Activated CD4-positive, alpha-beta T cell treated with anti-CD3 and anti-CD28 coated beads for 4 hours (primary cell): Measurements from ENCODE around the gene RHOF.

Experiments
- DNase-seq, 2 donors: peaks; one replicate each; pipeline ENCODE4 v3.0.0-alpha.2; 2020

The RHOF gene

DNA sequence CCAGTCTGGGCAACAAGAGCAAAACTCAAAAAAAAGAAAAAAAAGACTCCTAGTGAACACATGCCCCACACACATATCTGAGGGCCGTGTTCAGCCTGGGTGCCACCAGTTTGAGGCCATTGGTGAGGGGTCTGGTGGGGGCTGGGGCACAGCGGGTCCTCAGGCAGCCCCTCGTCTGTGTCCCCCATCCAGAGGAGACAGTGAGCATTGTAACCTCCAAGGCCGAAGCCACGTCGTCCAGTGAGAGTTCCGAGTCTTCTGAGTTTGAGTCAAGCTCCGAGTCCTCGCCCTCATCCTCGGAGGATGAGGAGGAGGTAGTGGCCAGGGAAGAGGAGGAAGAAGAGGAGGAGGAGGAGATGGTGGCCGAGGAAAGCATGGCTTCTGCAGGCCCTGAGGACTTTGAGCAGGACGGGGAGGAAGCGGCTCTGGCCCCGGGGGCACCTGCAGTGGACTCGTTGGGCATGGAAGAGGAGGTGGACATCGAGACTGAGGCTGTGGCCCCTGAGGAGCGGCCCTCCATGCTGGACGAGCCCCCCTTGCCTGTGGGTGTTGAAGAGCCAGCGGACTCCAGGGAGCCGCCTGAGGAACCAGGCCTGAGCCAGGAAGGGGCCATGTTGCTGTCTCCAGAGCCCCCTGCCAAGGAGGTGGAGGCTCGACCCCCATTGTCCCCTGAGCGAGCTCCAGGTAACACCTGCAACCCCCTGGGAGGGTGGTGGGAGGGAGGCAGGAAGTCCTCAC lies 25.9 kb upstream of the RHOF start:
- no peak for DNase-seq

DNA sequence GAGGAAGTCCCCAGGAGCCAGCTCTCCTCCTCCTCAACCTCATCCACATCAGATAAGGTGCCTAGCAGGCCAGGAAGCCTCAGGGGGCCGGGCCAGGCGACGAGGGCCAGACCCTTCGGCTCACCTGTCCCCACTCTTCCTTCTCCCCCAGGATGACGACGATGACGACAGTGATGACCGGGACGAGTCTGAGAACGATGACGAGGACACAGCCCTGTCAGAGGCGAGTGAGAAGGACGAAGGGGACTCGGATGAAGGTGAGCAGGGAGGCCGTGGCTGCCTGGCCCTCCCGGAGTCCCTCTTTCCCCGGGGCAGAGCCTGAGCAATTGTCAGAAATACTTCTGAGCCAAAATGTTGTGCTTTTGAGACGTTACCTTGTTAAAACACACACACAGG lies 24.2 kb upstream of the RHOF start:
- no peak for DNase-seq

DNA sequence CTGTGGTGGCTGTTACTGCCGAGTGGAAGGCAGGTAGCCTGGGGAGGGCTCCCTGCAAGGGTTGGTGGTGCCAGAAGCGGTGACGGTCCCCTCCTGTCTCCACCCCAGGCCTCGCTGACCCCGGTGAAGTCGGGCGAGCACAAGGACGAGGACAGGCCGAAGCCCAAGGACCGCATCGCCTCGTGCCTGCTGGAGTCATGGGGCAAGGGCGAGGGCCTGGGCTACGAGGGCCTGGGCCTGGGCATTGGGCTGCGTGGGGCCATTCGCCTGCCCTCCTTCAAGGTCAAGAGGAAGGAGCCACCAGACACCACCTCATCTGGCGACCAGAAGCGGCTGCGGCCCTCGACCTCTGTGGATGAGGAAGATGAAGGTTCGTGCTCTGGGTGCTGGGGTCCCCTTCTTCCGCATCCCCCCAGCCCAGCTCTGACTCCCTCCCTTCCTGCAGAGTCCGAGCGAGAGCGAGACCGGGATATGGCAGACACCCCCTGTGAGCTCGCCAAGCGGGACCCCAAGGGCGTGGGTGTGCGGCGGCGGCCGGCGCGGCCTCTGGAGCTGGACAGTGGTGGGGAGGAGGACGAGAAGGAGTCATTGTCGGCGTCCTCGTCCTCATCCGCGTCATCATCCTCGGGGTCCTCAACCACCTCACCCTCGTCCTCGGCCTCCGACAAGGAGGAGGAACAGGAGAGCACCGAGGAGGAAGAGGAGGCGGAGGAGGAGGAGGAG lies 23.6 kb upstream of the RHOF start:
- no peak for DNase-seq

DNA sequence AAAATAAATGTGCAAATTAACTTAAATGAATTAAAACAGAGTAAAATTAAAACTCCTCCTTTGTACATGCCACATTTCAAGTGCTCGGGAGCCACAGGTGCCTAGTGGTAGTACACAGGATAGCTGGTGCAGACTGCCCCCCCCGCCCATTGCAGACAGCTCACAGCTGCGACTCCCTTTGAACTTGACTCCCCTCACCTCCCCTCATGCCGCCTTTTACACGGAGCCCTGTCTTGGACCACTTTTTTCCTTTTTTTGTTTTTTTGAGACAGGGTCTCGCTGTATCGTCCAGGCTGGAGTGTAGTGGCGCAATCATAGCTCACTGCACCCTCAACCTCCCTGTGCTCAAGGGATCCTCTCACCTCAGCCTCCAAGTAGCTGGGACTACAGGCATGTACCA lies 21.8 kb upstream of the RHOF start:
- no peak for DNase-seq

DNA sequence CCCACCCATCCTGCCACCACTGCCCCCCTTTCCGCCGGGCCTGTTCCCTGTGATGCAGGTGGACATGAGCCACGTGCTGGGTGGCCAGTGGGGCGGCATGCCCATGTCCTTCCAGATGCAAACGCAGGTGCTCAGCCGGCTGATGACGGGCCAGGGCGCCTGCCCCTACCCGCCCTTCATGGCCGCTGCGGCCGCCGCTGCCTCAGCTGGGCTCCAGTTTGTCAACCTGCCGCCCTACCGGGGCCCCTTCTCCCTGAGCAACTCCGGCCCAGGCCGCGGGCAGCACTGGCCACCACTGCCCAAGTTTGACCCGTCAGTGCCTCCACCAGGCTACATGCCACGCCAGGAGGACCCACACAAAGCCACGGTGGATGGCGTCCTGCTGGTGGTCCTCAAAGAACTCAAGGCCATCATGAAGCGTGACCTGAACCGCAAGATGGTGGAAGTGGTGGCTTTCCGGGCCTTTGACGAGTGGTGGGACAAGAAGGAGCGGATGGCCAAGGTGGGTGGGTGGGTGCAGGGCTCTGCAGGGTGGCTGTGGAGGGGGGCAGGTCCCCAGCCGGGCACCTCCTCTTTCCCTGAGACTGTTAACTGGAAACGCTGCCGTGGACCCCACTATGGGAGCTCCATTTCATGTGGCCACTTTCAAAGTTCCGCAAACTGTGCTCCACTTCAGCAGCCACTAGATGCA lies 21.1 kb upstream of the RHOF start:
- DNase-seq = no peak

DNA sequence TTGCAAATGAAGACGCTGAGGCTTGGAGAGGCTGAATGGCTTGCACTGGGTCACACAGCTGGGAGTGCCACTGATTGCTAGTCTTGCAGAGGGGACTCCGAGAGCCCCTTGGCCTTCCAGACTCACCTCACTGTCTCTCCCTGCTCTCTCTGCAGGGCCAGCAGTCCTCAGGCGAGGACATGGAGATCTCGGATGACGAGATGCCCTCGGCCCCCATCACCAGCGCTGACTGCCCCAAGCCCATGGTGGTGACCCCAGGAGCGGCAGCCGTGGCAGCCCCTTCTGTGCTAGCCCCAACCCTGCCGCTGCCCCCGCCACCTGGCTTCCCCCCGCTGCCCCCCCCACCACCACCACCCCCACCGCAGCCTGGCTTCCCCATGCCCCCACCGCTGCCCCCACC lies 20.5 kb upstream of the RHOF start:
- no peak for DNase-seq

DNA sequence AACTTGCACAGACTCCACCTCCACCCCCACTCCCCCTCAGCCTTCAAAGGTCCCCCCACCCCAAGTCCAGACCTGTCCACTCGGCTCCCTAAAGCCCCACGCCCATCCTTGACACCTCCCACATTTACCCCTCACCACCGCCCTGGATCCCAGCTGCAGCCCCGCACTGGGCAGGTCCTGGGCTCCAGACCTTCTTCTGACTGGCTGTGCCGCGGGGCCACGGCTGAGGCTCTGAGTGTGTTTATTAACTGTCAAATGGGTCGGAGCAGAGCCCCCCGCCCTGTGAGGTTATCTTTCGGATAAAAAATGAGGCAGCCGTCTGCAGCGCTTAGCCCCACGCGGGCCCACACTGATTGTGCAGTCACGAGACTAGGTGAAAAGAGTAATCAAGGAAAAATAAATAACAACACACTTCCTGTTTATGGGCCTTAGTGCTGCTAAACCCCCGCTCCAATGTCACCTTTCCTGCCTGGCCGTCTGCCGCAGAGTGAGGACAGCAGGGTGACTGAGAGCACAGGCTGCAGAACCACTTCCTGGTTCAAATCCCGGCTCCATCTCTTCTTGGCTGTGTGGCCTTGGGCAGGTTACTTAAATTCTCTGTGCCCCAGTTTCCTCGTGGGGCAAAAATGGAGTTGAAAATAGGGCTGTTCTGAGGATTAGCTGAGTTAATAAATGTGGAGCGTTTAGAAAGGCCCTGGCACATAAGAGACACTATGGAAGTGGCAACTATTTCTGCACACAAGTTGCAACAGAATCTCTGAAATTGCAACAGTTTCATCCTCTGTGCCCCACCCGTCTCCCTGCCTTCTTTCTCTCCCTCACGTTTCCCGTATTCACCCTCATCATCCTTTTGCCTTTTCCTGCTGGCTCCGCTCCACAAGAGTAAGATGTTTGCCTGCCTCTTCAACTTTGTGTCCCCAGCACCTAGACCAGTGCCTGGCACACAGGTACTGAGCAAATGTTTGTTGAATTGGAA lies 19.7 kb upstream of the RHOF start:
- DNase-seq = no peak

DNA sequence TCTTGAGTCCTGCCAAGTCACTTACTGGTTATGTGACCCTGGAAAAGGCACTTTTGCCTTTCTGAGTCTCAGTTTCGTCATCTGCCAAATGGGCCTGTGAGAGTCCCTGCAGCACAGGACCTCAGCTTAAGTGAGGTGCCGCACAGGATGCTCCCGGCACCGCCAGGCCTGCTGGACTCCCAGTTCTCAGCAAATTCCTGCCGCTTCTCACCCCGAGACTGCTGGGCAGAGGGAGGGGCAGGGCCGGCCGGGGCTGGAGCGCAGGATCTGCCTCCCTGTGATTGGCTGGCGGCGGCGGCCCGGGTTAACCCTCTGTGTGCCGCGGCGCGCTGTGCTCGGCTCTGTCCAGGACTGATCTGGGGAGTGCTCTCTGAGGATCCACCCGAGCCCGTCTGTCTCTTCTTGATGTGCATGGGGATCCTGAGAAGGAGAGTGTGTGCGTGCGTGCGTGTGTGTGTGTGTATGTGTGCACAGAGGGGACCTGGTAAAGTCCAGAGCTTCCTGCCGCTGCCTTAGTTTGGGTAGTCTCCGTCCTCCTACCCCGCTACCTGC lies 18.9 kb upstream of the RHOF start:
- DNase-seq = no peak

DNA sequence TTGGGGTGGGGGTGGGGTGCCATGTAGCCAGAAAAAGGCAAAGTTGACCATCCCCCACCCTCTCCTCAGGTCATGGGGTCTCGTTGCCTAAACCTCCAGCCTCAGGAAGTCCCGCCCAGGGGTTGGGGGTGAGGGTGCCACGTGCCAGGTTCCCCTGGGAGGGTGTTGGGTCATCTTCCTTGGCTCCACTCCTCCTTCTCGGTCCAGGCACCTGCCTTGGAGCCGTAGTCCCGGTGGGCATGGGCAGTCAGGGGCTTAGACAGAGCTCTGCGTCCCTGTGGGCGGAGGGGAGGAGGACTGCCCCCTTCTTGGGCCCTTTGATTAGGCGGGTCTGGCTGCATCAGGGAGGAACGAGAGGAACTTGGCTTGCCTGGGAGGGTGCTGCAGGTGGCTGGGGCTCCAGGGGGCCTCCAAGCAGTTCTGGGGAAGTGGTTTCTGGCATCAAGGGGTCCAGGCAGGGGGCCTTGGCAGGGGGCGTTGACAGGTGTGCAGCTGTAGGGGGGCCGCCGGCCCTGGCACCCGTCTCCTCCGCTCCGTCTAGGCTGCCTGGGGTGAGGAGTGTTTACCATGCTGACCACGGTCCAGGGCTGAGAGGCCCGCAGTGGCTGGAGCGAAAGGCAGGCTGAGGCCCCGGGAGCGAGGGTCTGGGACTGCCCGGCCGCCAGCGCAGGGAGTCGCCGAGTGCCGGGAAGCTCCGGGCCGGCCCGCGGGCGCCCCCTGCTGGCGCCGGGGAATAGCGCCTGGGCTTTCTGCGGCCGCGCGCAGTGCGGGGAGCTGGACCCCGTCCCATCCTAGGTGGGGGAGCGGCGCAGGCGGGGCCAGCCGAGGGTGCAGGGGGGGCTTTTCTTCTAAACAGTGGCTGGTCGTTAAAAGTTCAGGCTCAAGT lies 18.2 kb upstream of the RHOF start:
- DNase-seq = peak; percentile 61 to 62

DNA sequence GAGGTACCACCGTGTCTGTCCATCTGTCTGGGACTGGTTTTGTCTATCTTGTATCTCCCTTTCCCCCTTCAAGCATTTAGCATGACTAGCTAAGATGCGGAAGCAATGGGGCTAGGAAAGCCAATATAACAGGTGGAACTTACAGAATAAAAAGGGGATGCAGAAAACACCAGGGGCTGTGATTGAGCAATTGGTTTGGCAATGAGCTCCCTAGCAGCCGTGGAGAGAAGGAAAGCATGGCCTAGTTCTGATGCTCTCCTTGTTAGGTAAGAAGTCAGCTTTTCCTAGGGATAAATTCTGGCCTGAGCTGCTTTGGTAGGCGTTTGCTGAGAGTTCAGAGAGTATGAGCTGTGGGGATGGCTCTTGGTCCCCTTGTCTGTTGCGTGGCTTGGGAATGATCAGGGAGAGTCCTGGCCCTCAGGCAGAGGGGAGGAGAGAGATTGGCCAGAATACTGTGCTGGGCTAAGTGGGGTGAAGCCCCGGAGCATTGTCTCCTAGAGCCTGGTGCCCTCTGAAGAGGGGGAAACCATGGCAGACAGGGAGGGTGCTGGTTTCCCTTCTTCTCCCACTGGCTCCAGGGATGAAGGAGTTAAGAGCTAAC lies 17.4 kb upstream of the RHOF start:
- DNase-seq = no peak

DNA sequence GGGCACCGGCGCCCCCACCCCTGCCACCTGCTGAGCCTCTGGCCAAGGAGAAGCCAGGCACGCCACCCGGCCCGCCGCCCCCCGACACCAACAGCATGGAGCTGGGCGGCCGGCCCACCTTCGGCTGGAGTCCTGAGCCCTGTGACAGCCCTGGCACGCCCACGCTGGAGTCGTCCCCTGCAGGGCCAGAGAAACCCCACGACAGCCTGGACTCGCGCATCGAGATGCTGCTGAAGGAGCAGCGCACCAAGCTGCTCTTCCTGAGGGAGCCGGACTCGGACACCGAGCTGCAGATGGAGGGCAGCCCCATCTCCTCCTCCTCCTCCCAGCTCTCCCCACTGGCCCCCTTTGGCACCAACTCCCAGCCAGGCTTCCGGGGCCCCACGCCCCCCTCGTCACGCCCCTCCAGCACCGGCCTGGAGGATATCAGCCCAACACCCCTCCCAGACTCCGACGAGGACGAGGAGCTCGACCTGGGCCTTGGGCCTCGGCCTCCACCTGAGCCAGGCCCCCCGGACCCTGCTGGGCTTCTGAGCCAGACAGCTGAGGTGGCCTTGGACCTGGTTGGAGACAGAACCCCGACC lies 16.8 kb upstream of the RHOF start:
- no peak for DNase-seq

DNA sequence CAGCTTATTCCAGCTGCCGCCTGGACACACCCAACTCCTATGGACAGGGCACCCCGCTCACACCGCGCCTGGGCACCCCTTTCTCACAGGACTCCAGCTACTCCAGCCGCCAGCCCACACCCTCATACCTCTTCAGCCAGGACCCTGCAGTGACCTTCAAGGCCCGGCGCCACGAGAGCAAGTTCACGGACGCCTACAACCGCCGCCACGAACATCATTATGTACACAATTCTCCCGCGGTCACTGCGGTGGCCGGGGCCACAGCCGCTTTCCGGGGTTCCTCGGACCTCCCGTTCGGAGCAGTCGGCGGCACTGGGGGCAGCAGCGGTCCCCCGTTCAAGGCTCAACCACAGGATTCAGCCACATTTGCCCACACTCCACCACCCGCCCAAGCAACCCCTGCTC lies 16.2 kb upstream of the RHOF start:
- DNase-seq = no peak

DNA sequence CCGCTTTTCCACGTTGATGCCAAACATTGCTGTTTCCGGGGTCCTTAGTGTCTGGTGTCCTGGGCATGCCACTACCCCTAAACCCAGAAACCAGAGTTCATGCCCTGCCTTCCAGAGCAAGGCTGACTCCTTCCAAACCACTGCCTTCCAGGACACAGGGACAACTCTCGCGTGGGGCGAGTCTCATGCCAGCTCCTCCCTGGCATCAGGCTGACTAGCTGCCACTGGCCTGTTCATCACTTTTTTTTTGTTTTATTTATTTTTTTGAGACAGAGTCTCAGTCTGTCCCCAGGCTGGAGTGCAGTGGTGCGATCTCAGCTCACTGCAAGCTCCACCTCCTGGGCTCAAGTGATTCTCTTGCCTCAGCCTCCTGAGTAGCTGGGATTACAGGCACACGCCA lies 15.1 kb upstream of the RHOF start:
- DNase-seq = no peak

DNA sequence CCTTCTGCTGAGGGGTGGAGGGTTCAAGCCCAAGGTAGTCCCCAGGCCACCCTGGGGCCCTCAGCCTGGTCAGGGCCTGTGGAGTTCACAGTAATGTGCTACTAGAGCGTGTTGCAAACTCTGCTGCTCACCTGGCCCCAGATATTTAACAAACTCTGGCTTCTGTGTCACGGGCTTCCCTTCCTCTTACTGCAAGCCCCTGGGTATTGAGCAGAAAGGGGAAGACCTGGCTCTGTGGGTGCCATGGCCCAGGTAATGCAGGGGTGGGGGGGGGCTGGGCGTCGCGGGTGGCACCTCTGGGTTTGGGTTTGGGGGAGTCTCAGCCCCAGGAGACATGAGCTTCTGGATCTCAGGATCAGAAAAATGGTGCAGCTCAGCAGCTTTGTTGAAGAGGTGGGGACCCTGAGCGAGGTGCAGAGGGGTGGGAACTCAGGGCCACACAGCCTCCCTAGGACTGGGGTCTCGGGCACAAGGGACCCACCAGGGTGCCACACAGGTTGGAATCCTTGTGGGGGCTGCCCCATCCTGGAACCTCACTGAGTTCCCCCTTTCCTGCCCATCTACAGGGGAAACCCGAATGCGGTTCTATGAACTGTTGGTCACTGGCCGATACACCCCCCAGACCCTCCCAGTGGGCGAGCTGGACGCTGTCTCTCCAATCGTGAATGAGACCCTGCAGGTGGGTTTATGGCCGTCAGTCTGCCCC lies 14.3 kb upstream of the RHOF start:
- no peak for DNase-seq

DNA sequence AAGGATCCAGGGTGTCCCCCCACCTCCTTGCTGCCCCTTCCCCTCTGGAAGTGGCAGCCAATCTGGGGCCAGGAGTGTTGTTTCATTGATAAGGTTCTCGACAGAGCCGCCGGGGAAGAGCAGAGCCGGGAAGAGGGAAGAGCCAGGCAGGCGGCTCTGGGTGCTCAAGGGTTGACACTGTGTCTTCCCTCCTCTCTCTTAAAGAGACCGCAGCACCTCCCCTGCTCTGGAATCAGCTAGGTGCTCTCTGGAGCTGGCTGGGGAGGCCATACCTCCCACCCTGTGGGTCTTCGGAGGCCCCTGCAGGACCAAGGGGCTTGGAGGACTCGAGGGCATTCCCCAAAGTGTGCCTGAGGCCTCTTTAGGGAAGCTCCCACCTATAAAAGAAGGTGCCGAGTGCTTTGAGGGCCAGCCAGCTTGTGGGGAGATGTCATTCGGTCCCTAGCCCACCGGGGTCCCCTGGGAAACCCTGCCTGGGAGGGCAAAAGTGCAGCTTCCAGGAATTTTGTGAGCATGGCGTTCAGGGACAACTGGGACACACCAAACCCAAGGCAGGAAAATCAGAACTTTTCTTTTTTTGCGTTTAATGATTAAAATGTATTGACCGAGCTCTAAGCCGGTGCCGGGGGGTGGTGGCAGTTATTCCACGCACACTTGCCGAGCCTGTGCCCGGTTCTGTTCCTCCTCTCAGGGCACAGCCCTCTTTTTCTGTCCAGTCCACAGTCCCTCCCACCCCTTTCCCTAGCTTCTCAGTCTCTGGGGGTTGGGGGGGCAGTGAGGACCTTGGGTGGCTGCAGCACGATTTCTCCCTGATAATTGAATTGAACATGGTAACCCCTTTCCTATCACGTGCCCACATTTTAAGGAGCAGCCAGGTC lies 13.3 kb upstream of the RHOF start:
- DNase-seq = no peak

DNA sequence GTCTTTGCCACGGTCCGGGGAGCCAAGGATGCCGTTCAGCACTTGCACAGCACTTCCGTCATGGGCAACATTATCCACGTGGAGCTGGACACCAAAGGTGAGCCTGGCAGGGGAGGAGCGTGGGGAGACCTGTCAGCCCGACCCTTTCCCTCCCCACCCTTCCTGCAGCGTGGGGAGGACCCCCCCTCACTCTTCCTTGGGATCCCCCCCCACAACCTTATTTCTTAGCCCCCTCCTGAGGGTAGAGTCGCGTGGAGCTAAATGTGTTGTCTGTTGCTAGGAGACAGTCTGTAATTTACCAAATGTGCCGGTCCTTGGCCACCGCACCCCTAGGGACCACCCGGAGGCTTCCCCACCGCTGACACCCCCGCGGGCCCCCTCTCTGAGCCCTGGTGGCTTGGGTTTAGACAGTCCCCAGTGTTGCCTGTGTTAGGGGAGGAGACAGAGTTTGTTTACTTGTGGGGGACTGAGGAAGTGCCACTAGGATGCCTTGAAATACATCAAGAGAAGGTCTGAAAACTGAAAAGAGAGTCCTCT lies 12.6 kb upstream of the RHOF start:
- no peak for DNase-seq

DNA sequence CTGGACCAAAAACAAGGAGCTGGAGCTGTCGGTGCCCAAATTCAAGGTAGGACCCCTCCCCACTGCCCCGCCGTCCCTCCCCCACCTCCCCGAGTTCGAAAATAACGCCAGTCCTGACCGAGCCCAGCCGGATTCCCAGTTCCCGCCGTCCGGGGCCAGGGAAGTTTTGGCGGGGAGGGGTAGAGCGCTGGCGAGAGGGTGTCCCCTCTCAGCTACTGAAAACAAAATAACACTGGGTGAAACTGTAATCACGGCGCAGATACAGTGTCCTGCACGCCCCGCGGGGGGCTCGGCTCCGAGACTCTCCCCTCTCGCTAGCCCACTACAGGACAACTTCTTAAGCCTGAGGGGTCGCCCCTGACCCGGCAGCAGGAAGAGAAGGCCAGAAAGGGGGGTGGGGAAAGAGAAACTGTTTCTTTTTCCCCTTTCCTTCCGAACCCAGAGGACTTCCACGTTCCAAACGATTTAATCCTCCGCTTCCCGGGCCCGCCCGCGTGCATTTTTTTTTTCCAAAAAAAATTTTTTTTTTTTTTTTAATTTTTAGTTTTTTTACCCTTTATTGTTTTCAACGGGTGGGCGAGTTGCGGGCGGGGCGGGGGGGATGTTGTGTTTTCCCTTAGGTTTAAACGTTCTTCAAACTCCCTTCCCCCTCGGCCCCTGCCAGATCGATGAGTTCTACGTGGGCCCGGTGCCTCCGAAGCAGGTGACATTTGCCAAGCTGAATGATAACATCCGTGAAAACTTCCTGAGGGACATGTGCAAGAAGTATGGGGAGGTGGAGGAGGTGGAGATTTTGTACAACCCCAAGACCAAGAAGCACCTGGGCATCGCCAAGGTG lies 11.9 kb upstream of the RHOF start:
- no peak for DNase-seq
